Upper lobe of right lung (tissue), 1 donor: ENCODE results near the gene ETV7. TPM values are rescaled to one million over a fixed set of nuclear protein-coding genes. Genes with fewer than 3 reads are reported as not detected.

Source experiments
- ATAC-seq: fragments of 200-7000 bp; cut with Tn5 transposase; one replicate; pipeline ENCODE4 v1.9.1; 2020; ENCODE audit warnings: mild to moderate bottlenecking, moderate library complexity
- DNase-seq: peaks from one replicate; pipeline ENCODE4 v3.0.0-alpha.2; 2020
- H3K27ac ChIP-seq: fragments of 200-600 bp; one replicate; pipeline ENCODE4 v1.8.0; 2022
- H3K27me3 ChIP-seq: fragments of 200-600 bp; one replicate; pipeline ENCODE4 v1.8.0; 2022; ENCODE audit warnings: mild to moderate bottlenecking
- H3K36me3 ChIP-seq: fragments of 200-600 bp; one replicate; pipeline ENCODE4 v1.8.0; 2022
- H3K4me1 ChIP-seq: fragments of 200-600 bp; one replicate; pipeline ENCODE4 v1.8.0; 2022
- H3K4me3 ChIP-seq: fragments of 200-600 bp; one replicate; pipeline ENCODE4 v1.8.0; 2022; ENCODE audit warnings: mild to moderate bottlenecking
- H3K9me3 ChIP-seq: fragments of 200-600 bp; one replicate; pipeline ENCODE4 v1.8.0; 2022
- CTCF ChIP-seq: fragments of 200-600 bp; IDR thresholded peaks from one replicate; pipeline ENCODE4 v1.8.0; 2022; ENCODE audit warnings: antibody characterized with exemption
- intact Hi-C: fragments of 100-400 bp; cut with DNase I; formaldehyde crosslinking; loops from one replicate; pipeline ENCODE4 v1.11.0; 2022
- total RNA-seq: library from RNA; stranded (reverse); fragmentation: NEBNext Ultra II Directional; extraction: Animal tissue kit (Norgen Biotek cat#: 25700); gene quantifications from one replicate; pipeline ENCODE4 v1.2.1, GENCODE V29; 2021
- donor health status: DM: no; HTN: yes; CAD: no; lungs with severe emphysema.

Gene ETV7
- total RNA-seq, 1 donor from 2014 or later = 6.3 TPM

GRCh38 chr6:36331381-36331780, 56.1 kb downstream of the ETV7 start:
- ATAC-seq = no peak

GRCh38 chr6:36330366-36330765, 57.1 kb downstream of the ETV7 start:
- Histone ChIP-seq H3K27ac (no peak overlapping the region), H3K27me3 (peaks cover 38% of the 10 kb centered on the region), H3K4me1 (no peaks in the 10 kb centered on the region), H3K9me3 (no peaks in the 10 kb centered on the region), H3K4me3 (no peak overlapping the region), H3K36me3 (no peaks in the 10 kb centered on the region)
- DNase-seq = no peak
- intact Hi-C loops = no loop called here
- no peak for TF ChIP-seq CTCF
- no peak for ATAC-seq

More at GRCh38 chr6:36331381-36331780, 56.1 kb downstream of the ETV7 start:
- Histone ChIP-seq H3K27me3 (peaks cover 44% of the 10 kb centered on the region), H3K4me1 (no peaks in the 10 kb centered on the region), H3K9me3 (no peaks in the 10 kb centered on the region), H3K27ac (no peak overlapping the region), H3K36me3 (no peaks in the 10 kb centered on the region), H3K4me3 (no peak overlapping the region)
- intact Hi-C loops = no loop called here
- no peak for DNase-seq
- TF ChIP-seq CTCF = no peak

DNA sequence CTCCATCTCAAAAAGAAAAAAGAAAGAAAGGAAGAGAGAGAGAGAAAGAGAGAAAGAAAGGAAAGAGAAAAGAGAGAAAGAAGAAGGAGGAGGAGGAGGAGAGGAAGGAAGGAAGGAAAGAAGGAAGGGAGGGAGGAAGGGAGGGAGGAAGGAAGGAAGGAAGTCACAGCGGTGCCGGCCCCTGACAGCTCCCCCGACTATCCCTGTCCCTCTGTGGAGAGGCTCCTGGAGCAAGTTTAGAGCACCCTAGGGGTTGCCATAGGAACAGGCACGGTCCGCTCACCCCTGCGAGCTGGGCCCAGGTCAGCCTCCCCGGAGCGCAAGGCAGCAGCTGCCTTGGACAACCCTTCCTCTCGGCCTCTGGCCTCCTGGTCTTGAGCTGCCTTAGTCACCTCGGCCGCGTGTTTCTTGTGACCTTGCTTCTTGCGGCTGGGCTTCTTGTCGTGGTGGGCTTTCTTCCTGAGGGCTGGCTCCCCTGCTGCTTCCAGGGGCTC, 57.6 kb downstream of the ETV7 start:
- no peak for ATAC-seq
- no peak overlapping the region for H3K4me3 ChIP-seq
- no peaks in the 10 kb centered on the region for H3K9me3 ChIP-seq
- no peak for TF ChIP-seq CTCF
- no peak for DNase-seq
- intact Hi-C loops = no loop called here
- no peaks in the 10 kb centered on the region for H3K36me3 ChIP-seq
- H3K4me1 ChIP-seq = no peaks in the 10 kb centered on the region
- H3K27me3 ChIP-seq = peaks cover 33% of the 10 kb centered on the region
- H3K27ac ChIP-seq = no peak overlapping the region

- TF ChIP-seq CTCF = no peak
- DNase-seq (no peak), ATAC-seq (no peak)
- Histone ChIP-seq H3K4me1 (no peaks in the 10 kb centered on the region), H3K4me3 (no peak overlapping the region), H3K27ac (no peak overlapping the region), H3K36me3 (no peaks in the 10 kb centered on the region), H3K27me3 (peaks cover 21% of the 10 kb centered on the region), H3K9me3 (no peaks in the 10 kb centered on the region)
- intact Hi-C loops = no loop called here
These were observed 58.9 kb downstream of the ETV7 start for GRCh38 chr6:36328600-36328999.

- DNase-seq (no peak), ATAC-seq (no peak)
- Histone ChIP-seq H3K36me3 (no peaks in the 10 kb centered on the region), H3K4me1 (no peaks in the 10 kb centered on the region), H3K27me3 (peaks cover 14% of the 10 kb centered on the region), H3K4me3 (no peak overlapping the region), H3K9me3 (no peaks in the 10 kb centered on the region), H3K27ac (no peak overlapping the region)
- intact Hi-C loops = no loop called here
- no peak for TF ChIP-seq CTCF
These were observed 59.6 kb downstream of the ETV7 start for GRCh38 chr6:36327919-36328236.

- H3K36me3 ChIP-seq = no peaks in the 10 kb centered on the region
- H3K4me3 ChIP-seq = no peak overlapping the region
- no peaks in the 10 kb centered on the region for H3K4me1 ChIP-seq
- no peak for TF ChIP-seq CTCF
- no peaks in the 10 kb centered on the region for H3K9me3 ChIP-seq
- H3K27me3 ChIP-seq = peaks cover 9% of the 10 kb centered on the region
- no peak for DNase-seq
- no peak for ATAC-seq
- intact Hi-C loops = no loop called here
- no peak overlapping the region for H3K27ac ChIP-seq
These were observed 60.1 kb downstream of the ETV7 start for GRCh38 chr6:36327226-36327918.
